NCI-H446 (cell line): ENCODE measurements around the gene ARFGAP3.

ENCODE experiments used
- DNase-seq, 2 experiments: peaks; one replicate each; lab custom pipeline; 2025; lab: John Stamatoyannopoulos, UW

Gene ARFGAP3, protein sequence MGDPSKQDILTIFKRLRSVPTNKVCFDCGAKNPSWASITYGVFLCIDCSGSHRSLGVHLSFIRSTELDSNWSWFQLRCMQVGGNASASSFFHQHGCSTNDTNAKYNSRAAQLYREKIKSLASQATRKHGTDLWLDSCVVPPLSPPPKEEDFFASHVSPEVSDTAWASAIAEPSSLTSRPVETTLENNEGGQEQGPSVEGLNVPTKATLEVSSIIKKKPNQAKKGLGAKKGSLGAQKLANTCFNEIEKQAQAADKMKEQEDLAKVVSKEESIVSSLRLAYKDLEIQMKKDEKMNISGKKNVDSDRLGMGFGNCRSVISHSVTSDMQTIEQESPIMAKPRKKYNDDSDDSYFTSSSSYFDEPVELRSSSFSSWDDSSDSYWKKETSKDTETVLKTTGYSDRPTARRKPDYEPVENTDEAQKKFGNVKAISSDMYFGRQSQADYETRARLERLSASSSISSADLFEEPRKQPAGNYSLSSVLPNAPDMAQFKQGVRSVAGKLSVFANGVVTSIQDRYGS

DNA sequence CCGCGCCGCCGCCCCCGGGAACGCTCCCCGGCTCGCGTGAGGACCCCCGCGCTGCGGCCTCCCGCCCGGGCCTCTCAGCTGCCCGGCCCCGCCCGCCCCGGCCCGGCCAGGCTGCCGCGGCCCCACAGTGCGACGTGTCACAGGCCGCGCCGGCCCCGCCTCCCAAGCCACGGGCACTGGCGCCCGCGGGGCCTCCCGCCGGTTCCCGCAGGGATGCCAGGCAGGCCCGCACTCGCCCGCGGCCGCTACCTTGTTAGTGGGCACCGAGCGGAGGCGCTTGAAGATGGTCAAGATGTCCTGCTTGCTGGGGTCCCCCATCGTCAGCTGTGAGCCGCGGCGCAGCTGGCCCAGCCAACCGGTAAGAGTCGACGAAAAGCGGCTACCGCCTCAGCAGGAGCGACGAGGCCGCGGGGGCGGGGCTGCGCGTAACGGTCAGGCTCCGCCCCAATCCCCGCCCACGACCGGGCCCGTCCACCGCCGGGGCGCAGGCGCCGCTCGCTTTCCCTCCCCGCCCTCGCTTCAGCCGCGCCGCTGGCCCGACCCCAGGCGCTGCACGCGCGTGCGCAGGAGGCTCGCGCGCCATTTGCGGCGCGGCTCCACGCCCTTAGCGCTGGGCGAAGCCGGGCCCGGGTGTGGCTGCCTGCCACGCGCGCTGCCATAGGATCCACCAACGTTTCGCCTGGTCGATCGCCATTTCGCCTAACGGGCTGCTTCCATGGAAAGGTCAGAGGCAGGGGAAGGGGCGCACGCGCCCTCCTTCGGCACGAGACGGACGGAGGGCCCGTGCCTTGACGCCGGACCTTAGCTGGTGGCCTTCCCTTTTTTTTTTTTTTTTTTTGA lies at the start of gene ARFGAP3:
ARFGAP3 (minus strand) TSS at position 409 of the 840 bp plus-strand sequence; CDS start at position 318, 91 bp downstream.
- peak; percentile 82 to 96 for DNase-seq

DNA sequence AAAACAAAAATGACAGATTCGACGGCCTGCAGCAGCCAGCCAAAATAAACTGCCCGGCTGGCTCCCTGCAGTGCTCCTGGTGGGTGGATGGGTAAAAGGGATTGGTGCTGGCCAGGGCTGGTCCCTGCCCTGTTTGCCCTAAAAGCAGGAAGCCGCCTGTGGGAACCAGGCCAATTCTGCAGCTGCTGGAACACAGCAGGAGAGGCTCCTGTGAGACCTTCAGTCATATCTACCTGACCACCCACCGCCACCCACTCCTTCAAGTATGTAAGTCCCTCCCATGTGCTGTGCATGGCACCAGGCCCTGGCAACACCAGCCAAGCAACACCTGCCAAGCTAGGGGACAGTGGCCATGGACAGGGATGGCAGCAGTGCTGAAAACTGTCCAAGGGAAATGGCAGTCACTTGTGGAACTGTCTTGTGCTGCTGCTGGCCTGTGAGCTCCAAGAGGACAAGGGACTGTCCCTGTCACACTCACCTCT lies 48.7 kb upstream of the ARFGAP3 start:
- no peak for DNase-seq

DNA sequence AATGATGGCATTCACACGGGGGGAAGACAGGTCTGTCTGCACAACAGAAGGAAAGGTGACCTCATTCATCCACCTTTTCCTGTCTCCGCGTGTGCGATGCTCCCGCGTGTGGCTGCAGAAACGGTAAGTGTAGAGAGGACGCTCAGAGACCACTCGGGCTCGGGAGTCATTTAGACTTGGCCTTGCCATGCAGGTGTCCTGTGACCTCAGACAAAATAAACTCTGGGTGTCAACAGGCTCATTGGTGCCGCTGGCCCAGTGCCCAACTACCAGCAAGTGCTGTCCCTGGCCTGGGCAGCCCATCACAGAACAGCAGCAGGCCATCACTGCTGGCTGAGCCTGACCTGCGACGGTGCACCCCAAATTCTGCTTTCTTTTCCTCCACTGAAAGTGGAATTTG lies 48.1 kb upstream of the ARFGAP3 start:
- no peak for DNase-seq

DNA sequence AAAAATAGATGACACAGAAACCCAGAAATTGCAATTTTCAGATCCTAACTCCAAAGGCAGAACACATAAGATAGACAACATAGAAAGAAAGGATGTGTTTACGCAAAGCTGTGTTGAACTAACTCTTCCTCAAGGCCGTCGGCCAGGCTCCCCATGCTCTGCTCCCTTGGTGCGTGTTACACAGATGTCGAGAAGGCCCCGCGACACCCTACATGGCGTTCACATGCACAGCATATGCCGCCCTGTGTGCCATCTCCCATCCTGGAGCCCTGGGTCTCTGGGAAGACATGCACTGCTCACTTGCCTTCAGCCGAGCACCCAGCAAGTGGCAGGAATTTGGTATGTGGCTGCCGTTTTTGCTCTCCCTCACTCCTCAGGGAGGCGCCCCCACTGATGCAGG lies 47.0 kb upstream of the ARFGAP3 start:
- no peak for DNase-seq

DNA sequence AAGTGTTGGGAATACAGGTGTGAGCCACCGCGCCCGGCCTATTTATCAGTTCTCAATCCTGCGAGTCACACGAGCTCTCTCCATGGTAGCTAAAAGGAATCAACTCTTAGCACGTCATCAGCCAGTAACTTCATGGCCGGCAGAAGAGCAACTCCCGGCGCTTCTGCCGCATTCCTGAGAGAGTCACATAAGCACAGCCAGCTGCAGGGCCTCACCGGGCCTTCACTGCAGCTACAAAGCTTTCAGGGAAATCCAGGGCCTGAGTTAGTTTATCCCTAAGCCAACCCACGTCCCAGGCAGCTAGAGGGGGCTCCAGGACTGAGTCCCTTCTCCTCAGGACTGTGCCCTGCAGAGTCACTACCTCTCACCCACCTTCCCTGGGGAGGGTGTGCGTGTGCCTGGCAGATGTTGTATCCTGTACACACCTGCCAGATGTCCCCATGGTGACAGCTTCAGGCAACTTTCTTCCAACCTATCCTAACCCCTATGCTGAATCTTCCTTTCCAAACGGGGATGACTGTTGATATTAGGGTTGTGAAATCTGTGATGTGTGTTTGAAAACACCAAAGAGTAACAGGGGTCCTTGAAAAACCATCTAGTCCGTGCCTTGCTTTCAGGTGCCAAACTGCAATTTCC lies 45.9 kb upstream of the ARFGAP3 start:
- DNase-seq, result no peak

DNA sequence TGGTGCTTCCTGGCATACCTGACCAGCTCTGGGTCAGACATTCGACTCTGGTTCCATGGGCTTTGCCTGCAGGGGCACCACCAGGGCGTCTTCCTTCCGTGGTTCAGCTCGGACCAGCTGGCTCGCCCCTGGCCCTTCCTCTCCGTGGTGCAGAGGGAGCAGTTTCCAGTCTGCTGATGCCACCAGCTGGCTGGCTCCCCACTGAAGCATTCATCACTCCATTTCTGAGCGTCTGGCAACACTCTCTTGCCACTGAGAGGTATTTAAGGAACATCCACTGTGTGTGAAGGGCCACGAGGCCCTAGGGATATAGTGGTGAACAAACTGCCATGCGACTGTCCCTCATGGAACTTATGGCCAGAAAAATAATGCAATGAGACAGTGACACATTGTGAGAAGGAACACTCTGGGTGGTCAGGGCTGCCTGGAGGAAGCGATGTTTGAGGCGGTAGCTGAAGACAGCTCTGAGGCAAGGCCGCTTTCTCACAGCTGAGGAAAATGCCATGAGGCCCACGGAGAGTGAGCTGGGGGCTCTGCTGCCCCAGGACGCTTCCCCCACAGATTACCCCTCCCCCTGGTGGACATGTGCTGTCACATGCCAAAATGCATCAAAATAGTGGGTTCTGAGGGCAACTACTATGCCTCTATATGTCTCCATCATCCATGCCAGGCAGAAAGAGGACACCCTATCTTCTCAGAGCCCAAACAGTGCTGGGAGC lies 44.9 kb upstream of the ARFGAP3 start:
- peak in 1 of 2 experiments; percentile 64 for DNase-seq

DNA sequence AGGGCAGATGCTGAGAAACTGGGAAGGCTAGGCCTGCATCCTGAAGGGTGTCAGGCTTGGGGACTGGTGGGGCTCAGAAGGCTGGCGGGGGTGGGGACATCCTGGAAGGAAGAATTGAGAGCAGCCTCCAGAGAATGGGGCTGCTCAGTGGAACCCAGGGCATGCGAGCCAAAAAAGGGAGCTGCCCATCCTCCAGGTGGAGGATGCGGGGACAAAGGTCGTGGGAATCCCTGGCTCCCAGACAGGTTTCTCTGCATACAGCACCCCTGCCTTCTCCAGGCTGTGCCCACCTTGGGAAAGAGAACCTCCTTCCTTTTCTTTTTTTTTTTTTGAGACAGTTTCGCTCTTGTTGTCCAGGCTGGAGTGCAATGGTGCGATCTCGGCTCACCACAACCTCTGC lies 40.9 kb upstream of the ARFGAP3 start:
- DNase-seq, result no peak

DNA sequence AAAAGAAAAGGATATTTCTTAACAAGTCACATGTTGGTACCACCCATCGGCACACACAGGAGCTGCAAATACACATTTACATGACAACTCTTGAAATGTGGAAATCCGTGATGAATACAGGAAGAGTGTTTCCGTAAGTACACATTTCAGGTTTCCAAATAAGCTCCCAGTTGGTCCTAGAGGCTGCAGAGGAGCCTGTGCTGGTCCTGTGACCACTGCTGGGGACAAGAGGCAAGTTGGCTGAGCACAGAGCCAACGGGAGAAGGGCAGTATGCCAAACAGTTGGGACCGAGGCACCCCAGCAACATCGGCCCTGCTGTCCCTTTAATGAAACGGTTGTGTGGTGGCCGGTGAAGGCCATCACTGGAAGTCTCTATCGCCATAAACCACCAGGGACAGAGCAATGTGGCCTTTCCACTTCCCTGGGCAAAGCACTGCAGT lies 38.5 kb upstream of the ARFGAP3 start:
- DNase-seq, result no peak

DNA sequence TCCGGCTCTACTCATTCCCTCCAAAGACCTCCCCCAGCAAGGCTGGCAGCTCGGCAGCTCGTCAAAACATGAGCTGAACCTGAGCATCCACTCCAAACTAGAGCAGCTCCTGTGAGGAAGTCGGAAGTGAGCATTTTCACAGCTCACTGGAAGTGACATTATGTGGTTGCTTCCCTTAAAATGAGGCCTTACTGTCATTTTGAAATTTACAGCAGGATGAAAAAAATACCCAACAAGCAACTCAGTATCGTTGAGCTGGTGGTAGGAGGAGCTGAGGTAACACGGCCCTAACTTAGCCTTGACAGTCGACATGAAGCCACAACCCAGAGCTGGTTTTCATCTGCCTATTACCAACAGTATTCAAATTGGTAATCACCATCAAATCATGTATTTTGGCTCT lies 38.0 kb upstream of the ARFGAP3 start:
- no peak for DNase-seq

DNA sequence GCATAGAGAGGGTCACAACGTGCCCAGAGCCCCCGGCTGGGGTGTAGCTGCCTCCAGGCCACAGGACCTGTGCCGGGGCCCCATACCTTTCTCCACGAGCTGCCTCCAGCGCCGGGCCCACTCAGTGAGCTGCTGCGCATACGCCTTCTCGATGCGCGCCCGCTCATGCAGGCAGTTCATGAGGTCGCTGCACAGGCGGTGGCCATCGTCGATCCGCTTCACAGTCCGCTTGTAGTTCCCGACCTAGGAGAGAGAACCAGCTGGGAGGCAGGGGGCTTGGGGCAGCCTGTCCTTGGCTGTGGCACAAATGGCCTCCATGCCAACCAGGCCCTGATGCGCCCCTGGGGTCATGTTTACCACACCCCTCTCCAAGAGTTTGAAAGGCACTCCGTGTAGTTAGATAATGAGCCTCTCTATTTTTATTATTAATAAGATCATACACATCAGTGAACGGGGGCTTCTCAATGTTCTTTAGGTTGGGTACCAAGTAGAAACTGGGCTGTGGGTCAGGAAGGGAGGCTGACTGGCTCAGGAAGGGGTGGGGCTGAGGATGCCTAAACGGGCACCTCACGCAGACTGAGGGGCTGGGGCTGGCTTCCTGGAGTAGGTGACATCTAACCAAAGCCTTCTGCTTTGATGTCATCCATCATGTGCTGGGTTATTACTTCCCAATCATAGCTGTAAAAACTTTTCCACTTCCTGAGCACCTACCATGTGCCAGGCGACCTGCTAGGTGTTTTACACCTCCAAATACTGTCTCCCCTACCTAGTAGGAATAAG lies 36.5 kb upstream of the ARFGAP3 start:
- no peak for DNase-seq

DNA sequence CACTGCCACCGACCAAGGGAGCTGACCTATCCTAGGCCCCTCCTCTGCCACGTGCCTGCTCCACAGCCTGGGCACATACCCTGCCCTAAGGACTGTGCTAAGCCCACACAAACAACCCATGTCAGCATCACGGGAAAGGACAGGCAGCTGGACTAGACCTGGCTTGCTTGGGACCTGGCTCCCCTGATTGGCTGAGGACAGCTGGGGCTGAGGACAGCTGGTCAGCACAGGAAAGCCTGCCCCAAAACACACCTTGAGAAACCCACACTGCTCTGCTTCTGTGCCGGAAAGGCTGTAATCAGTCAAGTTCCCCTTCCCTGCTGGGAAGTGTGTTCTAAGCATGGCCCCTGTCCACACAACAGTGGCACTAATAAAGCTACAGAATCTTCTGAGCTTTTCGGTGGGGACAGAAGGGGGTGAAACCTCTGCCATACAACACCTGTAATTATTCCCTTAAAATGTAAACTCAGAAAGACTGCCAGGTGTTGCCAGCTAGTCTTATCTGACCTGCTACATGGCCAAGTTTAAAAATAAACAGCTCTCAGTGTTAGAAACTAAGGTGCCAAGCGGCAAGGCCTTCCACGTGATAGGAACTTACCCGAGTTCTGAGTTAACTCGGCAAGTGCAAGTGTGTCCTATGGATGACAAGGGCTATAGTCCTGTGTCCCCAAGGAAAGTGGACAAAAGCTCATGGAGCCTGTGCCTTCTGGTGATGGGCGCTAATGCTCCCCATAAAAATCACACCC lies 35.7 kb upstream of the ARFGAP3 start:
- DNase-seq, result no peak

DNA sequence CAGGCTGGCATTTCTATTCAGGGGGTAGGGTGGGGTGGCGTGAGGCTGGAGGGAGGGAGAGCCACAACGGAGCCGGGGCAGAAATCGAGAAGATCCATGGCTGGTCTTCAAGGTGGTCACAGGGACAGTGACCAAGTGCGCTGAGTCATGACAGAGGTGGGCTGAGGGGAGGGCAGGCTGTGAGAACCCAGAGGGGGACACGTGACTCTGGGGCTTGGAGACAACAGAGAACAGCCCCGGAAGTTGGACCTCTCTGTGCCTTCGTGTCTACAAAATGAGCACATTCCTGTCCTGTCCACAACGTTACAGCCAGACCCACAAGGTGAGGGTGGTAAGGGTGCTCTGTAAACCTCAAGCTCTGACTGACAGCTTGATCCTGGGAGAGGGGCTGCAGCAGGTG lies 35.1 kb upstream of the ARFGAP3 start:
- DNase-seq, result no peak

DNA sequence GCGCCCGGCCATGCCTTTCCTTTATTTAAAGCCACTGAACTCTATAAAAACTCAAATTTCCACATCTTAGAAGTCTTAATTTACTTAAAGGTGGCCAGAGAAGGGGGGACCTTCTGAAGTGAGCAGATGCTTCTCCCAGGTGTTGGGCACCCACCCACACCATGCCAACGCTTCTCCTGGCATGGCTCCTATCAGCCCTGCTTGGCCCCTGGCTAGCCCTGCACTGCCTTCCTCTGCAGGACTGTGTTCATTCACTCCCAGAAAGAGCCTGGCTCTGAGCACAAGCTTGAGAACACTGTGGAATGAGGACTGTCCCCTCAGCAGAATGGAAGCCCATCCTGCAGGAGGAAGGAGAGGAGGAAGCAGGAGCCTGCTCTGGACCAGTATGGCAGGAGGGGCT lies 34.6 kb upstream of the ARFGAP3 start:
- no peak for DNase-seq

DNA sequence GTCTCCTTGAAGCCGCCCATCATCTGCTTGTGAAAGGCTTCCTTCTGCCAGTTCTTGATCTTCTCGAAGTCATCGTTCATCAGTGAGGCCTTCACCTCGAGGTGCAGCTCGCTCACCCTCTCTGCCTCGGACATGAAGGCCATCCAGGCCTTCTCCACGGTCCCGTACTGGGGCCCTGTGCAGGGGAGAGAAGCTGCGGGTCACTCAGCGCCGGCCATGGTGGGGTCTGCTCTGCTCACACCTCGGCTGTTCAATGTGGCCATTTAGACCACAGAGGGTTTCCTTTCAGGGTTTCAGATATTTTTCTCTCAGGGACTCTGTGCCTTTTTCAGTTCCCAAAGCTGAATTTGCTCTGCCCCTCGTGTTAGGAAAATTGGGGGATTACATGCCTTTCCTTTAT lies 33.9 kb upstream of the ARFGAP3 start:
- no peak for DNase-seq

DNA sequence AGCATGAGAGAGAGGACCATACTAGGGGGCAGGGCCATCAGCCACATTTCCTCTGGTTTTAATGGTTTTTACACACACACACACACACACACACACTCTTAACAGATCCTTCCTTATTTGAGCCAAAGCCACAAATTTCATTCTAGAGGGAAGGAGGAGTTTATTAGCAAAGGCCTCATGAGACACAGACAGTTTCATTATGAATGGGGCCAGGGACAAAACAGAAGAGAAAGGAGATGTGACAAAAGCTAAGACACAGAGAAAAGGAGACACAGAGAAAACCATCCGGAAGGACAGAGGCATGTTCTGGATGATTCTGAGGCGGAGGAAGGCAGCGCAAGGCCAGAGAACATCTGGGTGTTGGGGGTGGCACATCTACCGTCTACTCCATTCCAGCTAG lies 32.2 kb upstream of the ARFGAP3 start:
- no peak for DNase-seq

DNA sequence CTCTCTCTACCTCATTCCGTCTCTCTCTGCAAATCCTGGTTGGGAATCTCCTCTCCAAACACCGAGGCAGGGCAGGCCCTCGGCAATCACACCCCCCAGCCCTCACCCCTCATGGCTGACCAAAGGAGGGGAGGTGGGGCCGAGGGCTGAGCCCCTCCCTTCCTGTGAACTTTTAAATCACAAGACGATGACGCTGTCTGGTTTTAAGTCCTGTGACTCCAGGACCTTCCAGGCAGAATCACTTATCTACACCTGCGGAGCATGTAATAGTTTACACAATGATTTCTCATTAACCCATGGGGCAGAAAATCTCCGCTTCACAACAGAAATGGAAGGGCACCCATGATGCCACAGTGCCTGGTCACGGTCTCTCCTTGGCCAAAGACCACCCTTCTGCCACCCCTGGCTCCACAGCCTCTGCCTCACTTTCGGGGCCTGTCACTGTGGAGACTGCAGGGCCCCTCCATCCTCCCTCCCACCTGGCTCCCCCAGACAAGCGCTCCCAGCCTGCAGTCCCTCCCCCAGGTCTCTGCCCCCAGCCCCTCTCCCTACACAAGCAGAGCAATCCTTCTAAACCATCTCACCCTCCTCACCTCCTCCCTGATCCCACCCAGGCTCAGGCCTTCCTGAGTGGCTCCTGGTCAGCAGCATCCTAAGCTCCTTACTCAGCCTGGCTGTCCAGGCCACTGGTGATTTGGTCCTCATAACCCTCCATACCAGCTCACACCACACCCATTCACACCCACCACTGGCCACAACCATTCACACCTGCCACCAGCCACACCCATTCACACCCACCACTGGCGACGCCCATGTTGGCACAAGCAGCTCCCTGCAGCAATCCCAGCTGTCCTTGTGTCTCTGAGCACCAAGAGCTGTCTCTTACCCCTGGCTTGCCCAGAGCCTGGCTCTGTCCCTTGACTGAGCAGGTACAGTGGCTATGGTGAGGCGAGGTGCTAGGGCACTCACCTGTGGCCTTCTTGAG lies 30.7 kb upstream of the ARFGAP3 start:
- DNase-seq, result no peak

DNA sequence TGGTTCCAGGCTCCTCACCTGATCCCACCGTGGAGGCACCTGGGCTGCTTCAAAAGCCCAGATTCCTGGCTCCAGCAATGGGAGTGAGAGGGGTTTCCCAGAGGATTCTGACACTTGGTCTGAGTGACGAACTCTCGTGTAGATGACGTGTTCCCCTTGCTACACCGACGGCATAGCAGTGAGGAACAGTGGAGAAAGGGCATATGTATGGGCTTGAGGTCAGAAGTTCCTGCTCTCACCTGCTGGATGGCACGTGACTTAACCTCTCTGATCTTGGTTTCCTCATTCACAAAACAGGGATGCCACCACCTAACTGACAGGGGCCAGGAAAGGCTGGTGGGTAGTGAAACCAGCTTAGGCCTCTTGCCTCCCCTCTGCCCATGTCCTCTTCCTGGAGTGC lies 30.0 kb upstream of the ARFGAP3 start:
- DNase-seq, result no peak

DNA sequence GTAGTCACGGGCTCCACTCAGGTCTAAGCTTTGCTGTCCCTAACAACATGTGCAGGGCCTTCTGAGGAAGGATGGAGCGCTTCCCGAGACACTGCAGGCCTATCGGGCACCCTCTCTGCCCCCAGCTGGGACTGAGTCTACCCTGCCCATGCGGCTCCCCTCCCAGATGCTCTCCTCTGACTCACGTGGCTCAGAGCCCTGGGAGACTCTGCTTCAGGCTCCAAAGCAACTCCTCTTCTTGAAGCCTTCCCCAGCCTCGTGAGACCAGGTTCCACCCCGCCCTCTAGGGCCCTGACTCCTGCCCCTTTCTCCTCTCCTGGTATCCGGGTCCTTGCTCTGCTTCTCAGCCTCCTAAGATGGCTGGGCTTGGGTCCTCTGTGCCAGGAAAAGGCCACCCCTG lies 28.4 kb upstream of the ARFGAP3 start:
- DNase-seq, result no peak
